ENCODE measurements around the gene EGR1.

EGR1 gene

DNA sequence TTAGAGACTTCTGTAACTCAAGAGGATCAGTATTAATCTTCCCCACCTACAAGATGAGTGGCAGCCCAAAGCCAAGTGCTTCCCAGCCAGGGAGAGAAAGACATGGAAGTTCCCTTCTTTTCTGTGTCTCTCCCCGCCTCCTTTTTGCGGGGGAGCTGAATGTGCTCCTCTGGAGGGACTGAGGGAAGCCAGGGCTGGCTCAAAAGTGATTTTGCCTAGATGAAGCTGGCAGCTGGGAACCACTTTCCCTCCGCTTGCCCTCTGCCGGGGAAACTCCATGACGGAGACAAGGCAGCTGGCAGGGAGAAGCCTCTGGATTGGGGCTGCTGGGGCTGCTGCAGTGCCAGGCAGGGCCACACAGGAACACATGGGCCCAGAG is 24.4 kb downstream of the EGR1 start:
- no peak for DNase-seq (ENCODE audit: low spot score)
- no peak for TF ChIP-seq CTCF (IDR thresholded peaks at IDR 0.05)
- H3K27ac ChIP-seq: no peak overlapping the region
- no peak overlapping the region for H3K4me3 ChIP-seq

DNA sequence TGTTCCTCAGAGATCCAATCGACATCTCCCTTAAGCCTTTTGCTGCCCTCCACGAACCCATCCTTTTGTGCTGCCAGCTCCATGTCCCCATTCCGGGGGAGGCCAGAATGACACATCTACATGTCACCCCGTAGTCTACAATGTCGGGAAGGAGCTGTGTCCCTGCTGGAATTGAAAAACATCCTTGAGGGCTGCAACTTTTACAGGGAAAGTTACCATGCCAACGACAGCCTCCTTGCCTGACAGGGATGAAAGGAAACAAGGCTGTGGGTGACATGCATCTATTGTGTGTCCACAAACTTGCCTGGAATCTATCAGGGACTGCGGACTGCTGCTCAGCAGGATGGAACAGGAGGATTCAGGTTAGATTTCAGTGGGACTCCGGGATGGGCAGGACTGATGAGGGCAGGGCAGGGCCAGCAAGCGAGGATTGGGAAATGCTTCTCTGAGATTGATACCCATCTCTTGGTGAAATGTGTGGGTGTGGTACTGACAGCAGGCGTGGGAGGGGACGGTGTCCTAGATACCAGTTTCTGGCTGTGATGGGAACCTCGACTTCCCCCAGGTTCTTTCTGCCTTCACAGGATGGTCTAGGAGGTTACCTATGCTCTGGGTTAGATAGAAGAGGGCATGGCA is 25.5 kb downstream of the EGR1 start:
- no peak overlapping the region for H3K27ac ChIP-seq
- DNase-seq (ENCODE audit: low spot score): no peak
- TF ChIP-seq CTCF (IDR thresholded peaks at IDR 0.05): no peak
- H3K4me3 ChIP-seq: peak overlapping the region; percentile 81

DNA sequence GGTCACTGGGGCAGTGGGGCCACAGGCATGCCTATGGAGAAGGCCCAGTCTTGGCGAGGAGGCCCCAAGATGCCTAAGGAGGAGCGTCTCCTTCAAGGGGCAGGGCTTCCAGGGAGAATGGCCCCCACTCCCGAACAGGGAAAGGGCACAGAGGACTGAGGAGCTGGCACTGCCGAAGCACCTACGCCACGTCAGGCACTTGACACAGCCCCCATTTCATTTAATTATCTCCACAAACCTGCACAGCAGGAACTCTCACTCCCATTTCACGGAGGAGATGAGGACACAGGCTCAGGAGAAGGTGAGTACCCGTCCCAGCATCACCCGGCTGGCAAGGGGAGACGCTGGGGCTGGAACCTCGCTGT is 26.0 kb downstream of the EGR1 start:
- no peak overlapping the region for H3K27ac ChIP-seq
- TF ChIP-seq CTCF (IDR thresholded peaks at IDR 0.05): no peak
- peak overlapping the region; percentile 81 for H3K4me3 ChIP-seq
- DNase-seq (ENCODE audit: low spot score): no peak

GRCh38 chr5:138491669-138492559 is 26.6 kb downstream of the EGR1 start:
- DNase-seq (ENCODE audit: low spot score): peak; percentile 96
- peak overlapping the region; percentile 81 for H3K4me3 ChIP-seq
- TF ChIP-seq CTCF (IDR thresholded peaks at IDR 0.05): no peak
- H3K27ac ChIP-seq: peak overlapping the region; percentile 43 to 68

GRCh38 chr5:138492560-138493045 is 27.3 kb downstream of the EGR1 start:
- no peak for TF ChIP-seq CTCF (IDR thresholded peaks at IDR 0.05)
- peak overlapping the region; percentile 81 for H3K4me3 ChIP-seq
- peak overlapping the region; percentile 43 to 68 for H3K27ac ChIP-seq
- no peak for DNase-seq (ENCODE audit: low spot score)

DNA sequence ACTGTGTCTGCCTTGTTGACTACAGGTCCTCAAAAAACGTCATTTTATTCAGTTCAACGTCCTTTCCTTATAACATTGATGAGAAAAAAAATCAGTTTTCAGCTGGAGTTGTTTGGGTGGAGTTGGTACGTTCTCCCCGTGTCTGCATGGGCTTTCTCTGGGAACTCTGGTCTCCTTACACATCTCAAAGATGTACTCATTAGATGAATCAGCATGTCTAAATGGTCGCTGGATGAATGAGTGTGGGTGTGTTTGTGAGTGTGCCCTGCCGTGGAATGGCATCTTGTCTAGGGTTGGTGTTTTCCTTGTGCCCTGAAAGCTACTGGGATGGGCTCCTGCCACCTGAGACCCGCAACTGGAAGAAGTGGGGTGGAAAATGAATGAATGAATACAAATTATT is 30.1 kb downstream of the EGR1 start:
- no peak for TF ChIP-seq CTCF (IDR thresholded peaks at IDR 0.05)
- Histone ChIP-seq H3K4me3 (no peak overlapping the region), H3K27ac (no peak overlapping the region)
- no peak for DNase-seq (ENCODE audit: low spot score)

All from coronary artery (tissue), 2 donors.